ENCODE results near the gene ADCY2.

- TF ChIP-seq CTCF (tag by site-specific recombination; IDR thresholded peaks at IDR 0.05) (no peak), YY1 (tag by site-specific recombination; IDR thresholded peaks at IDR 0.05) (no peak), ZBTB17 (tag by site-specific recombination; IDR thresholded peaks at IDR 0.05) (no peak), TRIM28 (IDR thresholded peaks at IDR 0.05; ENCODE audit: borderline replicate concordance, low read length) (no peak)
- TF ChIP-seq, protein P1, sequence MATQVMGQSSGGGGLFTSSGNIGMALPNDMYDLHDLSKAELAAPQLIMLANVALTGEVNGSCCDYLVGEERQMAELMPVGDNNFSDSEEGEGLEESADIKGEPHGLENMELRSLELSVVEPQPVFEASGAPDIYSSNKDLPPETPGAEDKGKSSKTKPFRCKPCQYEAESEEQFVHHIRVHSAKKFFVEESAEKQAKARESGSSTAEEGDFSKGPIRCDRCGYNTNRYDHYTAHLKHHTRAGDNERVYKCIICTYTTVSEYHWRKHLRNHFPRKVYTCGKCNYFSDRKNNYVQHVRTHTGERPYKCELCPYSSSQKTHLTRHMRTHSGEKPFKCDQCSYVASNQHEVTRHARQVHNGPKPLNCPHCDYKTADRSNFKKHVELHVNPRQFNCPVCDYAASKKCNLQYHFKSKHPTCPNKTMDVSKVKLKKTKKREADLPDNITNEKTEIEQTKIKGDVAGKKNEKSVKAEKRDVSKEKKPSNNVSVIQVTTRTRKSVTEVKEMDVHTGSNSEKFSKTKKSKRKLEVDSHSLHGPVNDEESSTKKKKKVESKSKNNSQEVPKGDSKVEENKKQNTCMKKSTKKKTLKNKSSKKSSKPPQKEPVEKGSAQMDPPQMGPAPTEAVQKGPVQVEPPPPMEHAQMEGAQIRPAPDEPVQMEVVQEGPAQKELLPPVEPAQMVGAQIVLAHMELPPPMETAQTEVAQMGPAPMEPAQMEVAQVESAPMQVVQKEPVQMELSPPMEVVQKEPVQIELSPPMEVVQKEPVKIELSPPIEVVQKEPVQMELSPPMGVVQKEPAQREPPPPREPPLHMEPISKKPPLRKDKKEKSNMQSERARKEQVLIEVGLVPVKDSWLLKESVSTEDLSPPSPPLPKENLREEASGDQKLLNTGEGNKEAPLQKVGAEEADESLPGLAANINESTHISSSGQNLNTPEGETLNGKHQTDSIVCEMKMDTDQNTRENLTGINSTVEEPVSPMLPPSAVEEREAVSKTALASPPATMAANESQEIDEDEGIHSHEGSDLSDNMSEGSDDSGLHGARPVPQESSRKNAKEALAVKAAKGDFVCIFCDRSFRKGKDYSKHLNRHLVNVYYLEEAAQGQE (tag by site-specific recombination; IDR thresholded peaks at IDR 0.05): no peak
These were observed 21.8 kb upstream of the ADCY2 start for GRCh38 chr5:7374186-7374585.

Measured in HEK293 (cell line).